ENCODE measurements around the gene WBP2NL.

Gene WBP2NL

GRCh38 chr22:42061041-42061440, 62.5 kb downstream of the WBP2NL start:
- Histone ChIP-seq H3K36me3 (ENCODE audit: control insufficient read depth, insufficient read depth, low read length) (peaks cover 47% of the 10 kb centered on the region), H3K9me3 (ENCODE audit: control insufficient read depth, low read length) (peaks cover 9% of the 10 kb centered on the region), H3K27me3 (replicated peaks; ENCODE audit: control insufficient read depth, insufficient read depth, low read length, poor library complexity, severe bottlenecking) (no peaks in the 10 kb centered on the region), H3K4me3 (ENCODE audit: insufficient read depth, low read depth, low read length, poor library complexity, severe bottlenecking) (no peak overlapping the region), H3K27ac (ENCODE audit: insufficient read depth, low read length, poor library complexity, severe bottlenecking) (no peak overlapping the region), H3K4me1 (ENCODE audit: control insufficient read depth, insufficient read depth, low read length, poor library complexity, severe bottlenecking) (no peaks in the 10 kb centered on the region)
- DNase-seq = no peak

DNA sequence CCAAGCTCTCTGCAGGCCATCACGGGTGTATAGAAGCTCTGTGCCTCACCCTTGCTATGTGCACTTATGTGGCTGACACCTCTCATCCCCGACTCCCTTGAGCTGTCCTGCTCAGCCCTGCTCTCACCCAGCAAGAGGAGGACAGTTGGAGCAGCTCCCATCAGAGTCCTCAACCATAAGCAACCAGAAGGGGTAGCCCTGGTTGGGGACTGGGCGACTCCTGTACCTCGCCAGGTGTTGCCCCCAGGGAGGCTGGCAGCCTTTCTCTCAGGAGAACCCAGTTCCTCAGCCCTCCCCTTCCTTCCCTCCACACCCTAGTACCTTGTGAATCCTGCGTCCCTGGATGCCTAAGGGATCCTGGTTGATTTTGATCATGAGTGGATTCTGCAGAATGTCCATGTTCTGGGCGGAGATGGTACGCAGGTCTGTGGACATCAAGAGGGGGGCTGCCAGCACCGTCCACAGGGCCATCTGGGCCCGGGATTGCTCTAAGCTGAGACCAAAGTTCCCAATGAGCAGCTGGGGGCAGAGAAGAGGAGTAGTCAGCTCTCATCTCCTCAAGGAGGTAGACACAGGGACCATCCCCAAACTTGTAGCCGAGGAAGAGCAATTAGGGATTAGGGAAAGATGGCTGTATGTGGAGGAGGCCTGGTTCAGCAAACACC, 64.0 kb downstream of the WBP2NL start:
- no peak for DNase-seq
- H3K36me3 ChIP-seq (ENCODE audit: control insufficient read depth, insufficient read depth, low read length) = peaks cover 60% of the 10 kb centered on the region

DNA sequence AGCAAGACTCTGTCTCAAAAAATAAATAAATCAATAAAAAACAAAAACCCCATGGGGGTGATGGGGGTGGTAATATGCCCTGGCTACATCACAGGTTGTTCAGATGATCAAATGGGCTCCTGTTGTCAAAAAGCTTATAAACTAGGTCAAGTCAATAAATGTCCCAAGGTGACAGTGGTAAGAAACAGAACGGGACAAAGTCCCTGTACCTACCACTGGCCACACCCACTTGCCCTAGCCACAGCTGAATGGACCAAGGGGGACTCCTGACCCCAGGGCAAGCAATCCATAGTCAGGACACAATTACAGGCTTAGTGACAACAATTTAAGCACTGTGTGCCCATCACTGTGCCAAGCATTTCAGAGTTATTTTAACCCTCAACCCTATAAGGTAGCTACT, 66.0 kb downstream of the WBP2NL start:
- Histone ChIP-seq H3K27me3 (replicated peaks; ENCODE audit: control insufficient read depth, insufficient read depth, low read length, poor library complexity, severe bottlenecking) (no peaks in the 10 kb centered on the region), H3K4me3 (ENCODE audit: insufficient read depth, low read depth, low read length, poor library complexity, severe bottlenecking) (no peak overlapping the region), H3K27ac (ENCODE audit: insufficient read depth, low read length, poor library complexity, severe bottlenecking) (no peak overlapping the region), H3K36me3 (ENCODE audit: control insufficient read depth, insufficient read depth, low read length) (peaks cover 50% of the 10 kb centered on the region), H3K9me3 (ENCODE audit: control insufficient read depth, low read length) (no peaks in the 10 kb centered on the region), H3K4me1 (ENCODE audit: control insufficient read depth, insufficient read depth, low read length, poor library complexity, severe bottlenecking) (peaks cover under 1% of the 10 kb centered on the region)
- no peak for DNase-seq

More for the DNA sequence above, 64.0 kb downstream of the WBP2NL start:
- Histone ChIP-seq H3K27me3 (replicated peaks; ENCODE audit: control insufficient read depth, insufficient read depth, low read length, poor library complexity, severe bottlenecking) (no peaks in the 10 kb centered on the region), H3K4me1 (ENCODE audit: control insufficient read depth, insufficient read depth, low read length, poor library complexity, severe bottlenecking) (no peaks in the 10 kb centered on the region), H3K27ac (ENCODE audit: insufficient read depth, low read length, poor library complexity, severe bottlenecking) (no peak overlapping the region), H3K4me3 (ENCODE audit: insufficient read depth, low read depth, low read length, poor library complexity, severe bottlenecking) (no peak overlapping the region), H3K9me3 (ENCODE audit: control insufficient read depth, low read length) (no peaks in the 10 kb centered on the region)

GRCh38 chr22:42065438-42066125, 67.0 kb downstream of the WBP2NL start:
- no peak overlapping the region for H3K27ac ChIP-seq (ENCODE audit: insufficient read depth, low read length, poor library complexity, severe bottlenecking)
- no peak overlapping the region for H3K4me3 ChIP-seq (ENCODE audit: insufficient read depth, low read depth, low read length, poor library complexity, severe bottlenecking)
- H3K9me3 ChIP-seq (ENCODE audit: control insufficient read depth, low read length) = no peaks in the 10 kb centered on the region
- H3K36me3 ChIP-seq (ENCODE audit: control insufficient read depth, insufficient read depth, low read length) = peaks cover 40% of the 10 kb centered on the region
- no peak for DNase-seq
- H3K27me3 ChIP-seq (replicated peaks; ENCODE audit: control insufficient read depth, insufficient read depth, low read length, poor library complexity, severe bottlenecking) = no peaks in the 10 kb centered on the region
- peaks cover 6% of the 10 kb centered on the region for H3K4me1 ChIP-seq (ENCODE audit: control insufficient read depth, insufficient read depth, low read length, poor library complexity, severe bottlenecking)

GRCh38 chr22:42066126-42066761, 67.7 kb downstream of the WBP2NL start:
- Histone ChIP-seq H3K27me3 (replicated peaks; ENCODE audit: control insufficient read depth, insufficient read depth, low read length, poor library complexity, severe bottlenecking) (no peaks in the 10 kb centered on the region), H3K9me3 (ENCODE audit: control insufficient read depth, low read length) (no peaks in the 10 kb centered on the region), H3K4me3 (ENCODE audit: insufficient read depth, low read depth, low read length, poor library complexity, severe bottlenecking) (no peak overlapping the region), H3K36me3 (ENCODE audit: control insufficient read depth, insufficient read depth, low read length) (peaks cover 34% of the 10 kb centered on the region), H3K4me1 (ENCODE audit: control insufficient read depth, insufficient read depth, low read length, poor library complexity, severe bottlenecking) (peaks cover 9% of the 10 kb centered on the region), H3K27ac (ENCODE audit: insufficient read depth, low read length, poor library complexity, severe bottlenecking) (no peak overlapping the region)
- no peak for DNase-seq

DNA sequence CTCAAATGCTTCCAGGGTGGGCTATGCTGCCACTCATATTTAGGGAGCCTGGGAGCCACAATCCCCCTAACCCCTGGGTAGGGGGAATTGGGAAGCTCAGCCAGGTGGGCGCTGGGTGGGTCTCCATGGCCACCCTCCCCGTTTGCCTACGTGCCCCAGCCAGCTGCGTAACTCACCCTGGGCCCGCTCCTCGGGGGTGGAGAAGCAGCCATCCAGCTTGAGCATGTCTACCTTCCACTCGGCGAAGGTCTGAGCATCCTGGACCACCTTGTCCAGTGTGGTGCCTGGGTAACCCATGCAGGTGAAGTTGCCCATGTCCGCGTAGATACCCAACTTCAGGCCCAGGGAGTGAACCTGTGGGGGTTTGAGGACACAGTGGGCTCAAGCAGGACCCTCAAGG, 68.3 kb downstream of the WBP2NL start:
- H3K27me3 ChIP-seq (replicated peaks; ENCODE audit: control insufficient read depth, insufficient read depth, low read length, poor library complexity, severe bottlenecking) = no peaks in the 10 kb centered on the region
- H3K36me3 ChIP-seq (ENCODE audit: control insufficient read depth, insufficient read depth, low read length) = peaks cover 33% of the 10 kb centered on the region
- peaks cover 13% of the 10 kb centered on the region for H3K4me1 ChIP-seq (ENCODE audit: control insufficient read depth, insufficient read depth, low read length, poor library complexity, severe bottlenecking)
- no peak overlapping the region for H3K4me3 ChIP-seq (ENCODE audit: insufficient read depth, low read depth, low read length, poor library complexity, severe bottlenecking)
- no peak overlapping the region for H3K27ac ChIP-seq (ENCODE audit: insufficient read depth, low read length, poor library complexity, severe bottlenecking)
- DNase-seq = no peak
- no peaks in the 10 kb centered on the region for H3K9me3 ChIP-seq (ENCODE audit: control insufficient read depth, low read length)

- Histone ChIP-seq H3K4me3 (ENCODE audit: insufficient read depth, low read depth, low read length, poor library complexity, severe bottlenecking) (no peak overlapping the region), H3K36me3 (ENCODE audit: control insufficient read depth, insufficient read depth, low read length) (peaks cover 29% of the 10 kb centered on the region), H3K9me3 (ENCODE audit: control insufficient read depth, low read length) (no peaks in the 10 kb centered on the region), H3K4me1 (ENCODE audit: control insufficient read depth, insufficient read depth, low read length, poor library complexity, severe bottlenecking) (peaks cover 13% of the 10 kb centered on the region), H3K27me3 (replicated peaks; ENCODE audit: control insufficient read depth, insufficient read depth, low read length, poor library complexity, severe bottlenecking) (no peaks in the 10 kb centered on the region), H3K27ac (ENCODE audit: insufficient read depth, low read length, poor library complexity, severe bottlenecking) (no peak overlapping the region)
- no peak for DNase-seq
Observed at GRCh38 chr22:42067671-42068251, 69.2 kb downstream of the WBP2NL start.

GRCh38 chr22:42068291-42068690, 69.7 kb downstream of the WBP2NL start:
- DNase-seq = no peak
- Histone ChIP-seq H3K27ac (ENCODE audit: insufficient read depth, low read length, poor library complexity, severe bottlenecking) (no peak overlapping the region), H3K4me3 (ENCODE audit: insufficient read depth, low read depth, low read length, poor library complexity, severe bottlenecking) (no peak overlapping the region), H3K9me3 (ENCODE audit: control insufficient read depth, low read length) (no peaks in the 10 kb centered on the region), H3K4me1 (ENCODE audit: control insufficient read depth, insufficient read depth, low read length, poor library complexity, severe bottlenecking) (peaks cover 13% of the 10 kb centered on the region), H3K36me3 (ENCODE audit: control insufficient read depth, insufficient read depth, low read length) (peaks cover 24% of the 10 kb centered on the region), H3K27me3 (replicated peaks; ENCODE audit: control insufficient read depth, insufficient read depth, low read length, poor library complexity, severe bottlenecking) (no peaks in the 10 kb centered on the region)

DNA sequence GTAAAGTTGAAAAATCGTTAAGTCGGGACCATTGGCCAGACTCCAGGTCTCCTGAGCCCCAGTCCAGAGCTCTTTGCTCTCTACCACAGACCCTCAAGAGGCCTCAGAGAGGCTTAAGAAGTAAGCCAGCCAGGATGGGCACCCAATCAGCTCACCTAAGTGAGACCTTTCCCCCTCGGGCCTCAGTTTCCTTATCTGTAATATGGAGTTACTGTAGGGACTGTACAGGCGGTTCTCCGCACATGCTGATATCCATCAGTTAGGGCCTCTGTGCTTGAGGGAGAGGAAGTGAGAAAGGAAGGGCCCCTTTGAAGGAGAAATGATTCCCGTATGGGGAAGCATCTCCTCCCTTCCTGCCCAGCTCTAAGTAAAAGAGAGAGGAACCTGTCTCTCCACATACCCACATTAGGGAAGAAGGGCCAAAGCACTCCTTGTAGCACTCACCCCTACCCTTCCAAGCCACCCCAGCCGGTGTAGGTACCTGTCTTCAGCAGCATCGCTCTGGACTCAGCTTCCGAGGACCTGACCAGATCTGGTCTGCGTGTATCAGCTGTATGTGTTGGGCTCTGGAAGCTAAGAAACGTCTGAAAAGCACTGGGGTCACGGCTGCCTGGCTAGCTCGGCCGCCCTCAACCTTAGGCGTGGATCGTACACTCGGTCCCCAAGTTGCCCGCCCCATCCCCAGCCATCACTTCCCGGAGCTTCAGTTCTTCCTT, 71.4 kb downstream of the WBP2NL start:
- H3K4me3 ChIP-seq (ENCODE audit: insufficient read depth, low read depth, low read length, poor library complexity, severe bottlenecking) = peak overlapping the region; percentile 63
- H3K36me3 ChIP-seq (ENCODE audit: control insufficient read depth, insufficient read depth, low read length) = peaks cover 24% of the 10 kb centered on the region
- no peaks in the 10 kb centered on the region for H3K27me3 ChIP-seq (replicated peaks; ENCODE audit: control insufficient read depth, insufficient read depth, low read length, poor library complexity, severe bottlenecking)
- peaks cover 27% of the 10 kb centered on the region for H3K4me1 ChIP-seq (ENCODE audit: control insufficient read depth, insufficient read depth, low read length, poor library complexity, severe bottlenecking)
- H3K9me3 ChIP-seq (ENCODE audit: control insufficient read depth, low read length) = no peaks in the 10 kb centered on the region
- DNase-seq = no peak
- H3K27ac ChIP-seq (ENCODE audit: insufficient read depth, low read length, poor library complexity, severe bottlenecking) = peak overlapping the region; percentile 66

Data from effector memory CD4-positive, alpha-beta T cell (primary cell).